ENCODE measurements around the gene SLCO4C1.

GRCh38 chr5:102313912-102314311, 17.8 kb upstream of the SLCO4C1 start:
- no peak for TF ChIP-seq POLR2AphosphoS5 (IDR thresholded peaks at IDR 0.05; ENCODE audit: low read depth, low read length)
- TF ChIP-seq TAF1 (IDR thresholded peaks at IDR 0.05; ENCODE audit: borderline replicate concordance, insufficient read depth, low read length) = no peak
- TF ChIP-seq, protein P1, sequence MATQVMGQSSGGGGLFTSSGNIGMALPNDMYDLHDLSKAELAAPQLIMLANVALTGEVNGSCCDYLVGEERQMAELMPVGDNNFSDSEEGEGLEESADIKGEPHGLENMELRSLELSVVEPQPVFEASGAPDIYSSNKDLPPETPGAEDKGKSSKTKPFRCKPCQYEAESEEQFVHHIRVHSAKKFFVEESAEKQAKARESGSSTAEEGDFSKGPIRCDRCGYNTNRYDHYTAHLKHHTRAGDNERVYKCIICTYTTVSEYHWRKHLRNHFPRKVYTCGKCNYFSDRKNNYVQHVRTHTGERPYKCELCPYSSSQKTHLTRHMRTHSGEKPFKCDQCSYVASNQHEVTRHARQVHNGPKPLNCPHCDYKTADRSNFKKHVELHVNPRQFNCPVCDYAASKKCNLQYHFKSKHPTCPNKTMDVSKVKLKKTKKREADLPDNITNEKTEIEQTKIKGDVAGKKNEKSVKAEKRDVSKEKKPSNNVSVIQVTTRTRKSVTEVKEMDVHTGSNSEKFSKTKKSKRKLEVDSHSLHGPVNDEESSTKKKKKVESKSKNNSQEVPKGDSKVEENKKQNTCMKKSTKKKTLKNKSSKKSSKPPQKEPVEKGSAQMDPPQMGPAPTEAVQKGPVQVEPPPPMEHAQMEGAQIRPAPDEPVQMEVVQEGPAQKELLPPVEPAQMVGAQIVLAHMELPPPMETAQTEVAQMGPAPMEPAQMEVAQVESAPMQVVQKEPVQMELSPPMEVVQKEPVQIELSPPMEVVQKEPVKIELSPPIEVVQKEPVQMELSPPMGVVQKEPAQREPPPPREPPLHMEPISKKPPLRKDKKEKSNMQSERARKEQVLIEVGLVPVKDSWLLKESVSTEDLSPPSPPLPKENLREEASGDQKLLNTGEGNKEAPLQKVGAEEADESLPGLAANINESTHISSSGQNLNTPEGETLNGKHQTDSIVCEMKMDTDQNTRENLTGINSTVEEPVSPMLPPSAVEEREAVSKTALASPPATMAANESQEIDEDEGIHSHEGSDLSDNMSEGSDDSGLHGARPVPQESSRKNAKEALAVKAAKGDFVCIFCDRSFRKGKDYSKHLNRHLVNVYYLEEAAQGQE (IDR thresholded peaks at IDR 0.05; ENCODE audit: insufficient read depth in 1 of 2, low read depth in 2 of 2, low read length in 2 of 2) = no peak
- TF ChIP-seq SIN3A (IDR thresholded peaks at IDR 0.05; ENCODE audit: borderline replicate concordance, insufficient read depth, low read length) = no peak

All from PFSK-1 (cell line).